Nephron (organoid): Measurements from ENCODE around the gene WDR7.

Source experiments
- H3K27ac Mint-ChIP-seq, 3 experiments: 2 replicates each; pipeline ENCODE4 v1.8.0; 2020; ENCODE audit warnings: mixed read lengths in 3 of 3, mild to moderate bottlenecking in 2 of 3, moderate library complexity in 1 of 3
- H3K27me3 Mint-ChIP-seq: 2 replicates; pipeline ENCODE4 v1.8.0; 2021; ENCODE audit warnings: low read depth, mild to moderate bottlenecking, moderate library complexity, mixed read lengths
- H3K36me3 Mint-ChIP-seq: 2 replicates; pipeline ENCODE4 v1.8.0; 2020; ENCODE audit warnings: low read depth, mixed read lengths
- H3K4me1 Mint-ChIP-seq: 2 replicates; pipeline ENCODE4 v1.8.0; 2020; ENCODE audit warnings: mixed read lengths
- H3K4me3 Mint-ChIP-seq, 3 experiments: 2 replicates each; pipeline ENCODE4 v1.8.0; 2020; ENCODE audit warnings: mild to moderate bottlenecking in 3 of 3, mixed read lengths in 3 of 3, moderate library complexity in 2 of 3
- H3K9me3 Mint-ChIP-seq: 2 replicates; pipeline ENCODE4 v1.8.0; 2020; ENCODE audit warnings: mixed read lengths
- CTCF ChIP-seq, 3 experiments: fragments of 200-600 bp; sonication (generic); IDR thresholded peaks; one replicate each; pipeline ENCODE4 v1.5.0; 2021; ENCODE audit warnings: antibody characterized with exemption in 3 of 3; ENCODE audit not compliant: unreplicated experiment in 3 of 3

WDR7 gene

GRCh38 chr18:57050310-57050949 lies 399.3 kb downstream of the WDR7 start:
- no peaks in the 10 kb centered on the region for H3K36me3 Mint-ChIP-seq
- no peaks in the 10 kb centered on the region for H3K4me1 Mint-ChIP-seq
- peaks cover 22% of the 10 kb centered on the region for H3K27me3 Mint-ChIP-seq
- no peak overlapping the region for H3K4me3 Mint-ChIP-seq
- no peak overlapping the region for H3K27ac Mint-ChIP-seq
- TF ChIP-seq CTCF (IDR thresholded peaks at IDR 0.05; ENCODE audit: unreplicated experiment in 3 of 3), result no peak
- H3K9me3 Mint-ChIP-seq, result peaks cover 5% of the 10 kb centered on the region

GRCh38 chr18:57051021-57051656 lies 400.0 kb downstream of the WDR7 start:
- Mint-ChIP-seq H3K27ac (no peak overlapping the region), H3K9me3 (peaks cover 3% of the 10 kb centered on the region), H3K4me3 (no peak overlapping the region), H3K27me3 (peaks cover 27% of the 10 kb centered on the region), H3K36me3 (no peaks in the 10 kb centered on the region), H3K4me1 (no peaks in the 10 kb centered on the region)
- no peak for TF ChIP-seq CTCF (IDR thresholded peaks at IDR 0.05; ENCODE audit: unreplicated experiment in 3 of 3)

GRCh38 chr18:57051657-57052044 lies 400.5 kb downstream of the WDR7 start:
- TF ChIP-seq CTCF (IDR thresholded peaks at IDR 0.05; ENCODE audit: unreplicated experiment in 3 of 3), result no peak
- Mint-ChIP-seq H3K27me3 (peaks cover 28% of the 10 kb centered on the region), H3K9me3 (no peaks in the 10 kb centered on the region), H3K4me1 (no peaks in the 10 kb centered on the region), H3K27ac (no peak overlapping the region), H3K4me3 (no peak overlapping the region), H3K36me3 (no peaks in the 10 kb centered on the region)

- H3K36me3 Mint-ChIP-seq, result no peaks in the 10 kb centered on the region
- peaks cover 28% of the 10 kb centered on the region for H3K27me3 Mint-ChIP-seq
- TF ChIP-seq CTCF (IDR thresholded peaks at IDR 0.05; ENCODE audit: unreplicated experiment in 3 of 3), result no peak
- no peak overlapping the region for H3K27ac Mint-ChIP-seq
- no peaks in the 10 kb centered on the region for H3K9me3 Mint-ChIP-seq
- no peaks in the 10 kb centered on the region for H3K4me1 Mint-ChIP-seq
- no peak overlapping the region for H3K4me3 Mint-ChIP-seq
Measured at GRCh38 chr18:57052173-57052572, 401.0 kb downstream of the WDR7 start.

GRCh38 chr18:57052759-57053158 lies 401.6 kb downstream of the WDR7 start:
- H3K4me1 Mint-ChIP-seq, result no peaks in the 10 kb centered on the region
- H3K4me3 Mint-ChIP-seq, result no peak overlapping the region
- no peak for TF ChIP-seq CTCF (IDR thresholded peaks at IDR 0.05; ENCODE audit: unreplicated experiment in 3 of 3)
- peaks cover 28% of the 10 kb centered on the region for H3K27me3 Mint-ChIP-seq
- H3K36me3 Mint-ChIP-seq, result no peaks in the 10 kb centered on the region
- H3K27ac Mint-ChIP-seq, result no peak overlapping the region
- no peaks in the 10 kb centered on the region for H3K9me3 Mint-ChIP-seq

- Mint-ChIP-seq H3K27ac (no peak overlapping the region), H3K36me3 (no peaks in the 10 kb centered on the region), H3K4me3 (no peak overlapping the region), H3K27me3 (peaks cover 24% of the 10 kb centered on the region), H3K9me3 (no peaks in the 10 kb centered on the region), H3K4me1 (no peaks in the 10 kb centered on the region)
- no peak for TF ChIP-seq CTCF (IDR thresholded peaks at IDR 0.05; ENCODE audit: unreplicated experiment in 3 of 3)
Measured at GRCh38 chr18:57054891-57055290, 403.7 kb downstream of the WDR7 start.
